WTC11 (cell line): ENCODE measurements around the gene DUT. TPM values are rescaled to one million over a fixed set of nuclear protein-coding genes. Genes with fewer than 3 reads are reported as not detected.

Source experiments
- ATAC-seq: fragments of 200-7000 bp; cut with Tn5 transposase; 2 replicates; pipeline ENCODE4 v1.10.0; 2021; ENCODE audit warnings: mild to moderate bottlenecking, moderate library complexity
- CTCF ChIA-PET: fragments of 300-600 bp; sonication (Branson Sonifier 250); formaldehyde crosslinking; loops from one replicate; lab custom pipeline; 2021; ENCODE audit warnings: antibody characterized with exemption; lab: Charles Lee
- POLR2A ChIA-PET: fragments of 350-600 bp; sonication (Branson Sonifier 250); formaldehyde crosslinking; loops from one replicate; lab custom pipeline; 2021; ENCODE audit warnings: antibody characterized with exemption; lab: Charles Lee
- DNase-seq: peaks from one replicate; pipeline ENCODE4 v3.0.0; 2021; ENCODE audit warnings: low spot score
- H3K27ac Mint-ChIP-seq: 2 replicates; pipeline ENCODE4 v1.8.0; 2021; ENCODE audit warnings: mixed read lengths
- H3K27me3 Mint-ChIP-seq: 2 replicates; pipeline ENCODE4 v1.8.0; 2021; ENCODE audit warnings: low read depth, mild to moderate bottlenecking, moderate library complexity, mixed read lengths
- H3K36me3 Mint-ChIP-seq: 2 replicates; pipeline ENCODE4 v1.8.0; 2021; ENCODE audit warnings: mixed read lengths
- H3K4me1 Mint-ChIP-seq: 2 replicates; pipeline ENCODE4 v1.8.0; 2022; ENCODE audit warnings: mixed read lengths
- H3K4me3 Mint-ChIP-seq: 2 replicates; pipeline ENCODE4 v1.8.0; 2021; ENCODE audit warnings: mild to moderate bottlenecking, moderate library complexity, mixed read lengths
- H3K9me3 Mint-ChIP-seq: 2 replicates; pipeline ENCODE4 v1.8.0; 2021; ENCODE audit warnings: mixed read lengths
- AR ChIP-seq: fragments of 250-450 bp; sonication (Bioruptor Pico); IDR thresholded peaks from 2 replicates; pipeline ENCODE4 v1.9.0; 2021; ENCODE audit warnings: mild to moderate bottlenecking
- ATF2 ChIP-seq: sonication (generic); formaldehyde crosslinking; IDR thresholded peaks from 2 replicates; pipeline ENCODE4 v1.8.1; 2022; ENCODE audit warnings: low read depth, missing genetic modification reagents, borderline replicate concordance
- ATF3 ChIP-seq: sonication (generic); formaldehyde crosslinking; conservative IDR thresholded peaks from 2 replicates; pipeline ENCODE4 v1.8.1; 2022; ENCODE audit warnings: mild to moderate bottlenecking, missing genetic modification reagents
- CREM ChIP-seq: sonication (generic); formaldehyde crosslinking; IDR thresholded peaks from 2 replicates; pipeline ENCODE4 v1.8.1; 2022; ENCODE audit warnings: mild to moderate bottlenecking, missing genetic modification reagents, moderate library complexity
- E2F5 ChIP-seq: sonication (generic); formaldehyde crosslinking; IDR thresholded peaks from 2 replicates; pipeline ENCODE4 v1.8.1; 2022; ENCODE audit warnings: mild to moderate bottlenecking, moderate library complexity, missing genetic modification reagents
- ELF4 ChIP-seq: sonication (generic); formaldehyde crosslinking; IDR thresholded peaks from 2 replicates; pipeline ENCODE4 v1.8.1; 2022; ENCODE audit warnings: low read depth, mild to moderate bottlenecking, moderate library complexity, missing genetic modification reagents
- FOXK1 ChIP-seq: sonication (generic); formaldehyde crosslinking; IDR thresholded peaks from 2 replicates; pipeline ENCODE4 v1.8.0; 2022; ENCODE audit warnings: mild to moderate bottlenecking, moderate library complexity, missing genetic modification reagents
- FOXP1 ChIP-seq: sonication (generic); formaldehyde crosslinking; IDR thresholded peaks from 2 replicates; pipeline ENCODE4 v1.8.0; 2022; ENCODE audit warnings: missing genetic modification reagents, mild to moderate bottlenecking, moderate library complexity, borderline replicate concordance
- GRHL2 ChIP-seq: fragments of 250-450 bp; sonication (Bioruptor Pico); IDR thresholded peaks from 2 replicates; pipeline ENCODE4 v1.8.0; 2022; ENCODE audit warnings: mild to moderate bottlenecking, moderate library complexity; ENCODE audit not compliant: insufficient replicate concordance, severe bottlenecking
- MAX ChIP-seq: sonication (generic); formaldehyde crosslinking; IDR thresholded peaks from 2 replicates; pipeline ENCODE4 v1.8.0; 2022; ENCODE audit warnings: mild to moderate bottlenecking, missing genetic modification reagents
- NFE2L1 ChIP-seq: sonication (generic); formaldehyde crosslinking; IDR thresholded peaks from 2 replicates; pipeline ENCODE4 v1.8.1; 2023; ENCODE audit warnings: missing genetic modification reagents
- NFYB ChIP-seq: sonication (generic); formaldehyde crosslinking; conservative IDR thresholded peaks from 2 replicates; pipeline ENCODE4 v1.8.0; 2022; ENCODE audit warnings: low read depth, missing genetic modification reagents
- NR2C2 ChIP-seq: sonication (generic); formaldehyde crosslinking; IDR thresholded peaks from 2 replicates; pipeline ENCODE4 v1.8.0; 2022; ENCODE audit warnings: mild to moderate bottlenecking, missing genetic modification reagents
- RELA ChIP-seq: sonication (generic); formaldehyde crosslinking; IDR thresholded peaks from 2 replicates; pipeline ENCODE4 v1.8.1; 2022; ENCODE audit warnings: missing genetic modification reagents, mild to moderate bottlenecking, borderline replicate concordance
- STAT6 ChIP-seq: sonication (generic); formaldehyde crosslinking; conservative IDR thresholded peaks from 2 replicates; pipeline ENCODE4 v1.8.1; 2023; ENCODE audit warnings: mild to moderate bottlenecking, low read depth, missing genetic modification reagents, moderate library complexity
- TCF7 ChIP-seq: sonication (generic); formaldehyde crosslinking; IDR thresholded peaks from 2 replicates; pipeline ENCODE4 v1.8.0; 2022; ENCODE audit warnings: mild to moderate bottlenecking, low read depth, missing genetic modification reagents, moderate library complexity
- TEAD4 ChIP-seq: sonication (generic); formaldehyde crosslinking; IDR thresholded peaks from 2 replicates; pipeline ENCODE4 v1.8.0; 2022; ENCODE audit warnings: mild to moderate bottlenecking, missing genetic modification reagents
- TP53 ChIP-seq: sonication (generic); formaldehyde crosslinking; IDR thresholded peaks from 2 replicates; pipeline ENCODE4 v1.8.1; 2023; ENCODE audit warnings: mild to moderate bottlenecking, missing genetic modification reagents
- ZBTB43 ChIP-seq: sonication (generic); formaldehyde crosslinking; IDR thresholded peaks from 2 replicates; pipeline ENCODE4 v1.8.1; 2023; ENCODE audit warnings: mild to moderate bottlenecking, missing genetic modification reagents
- ZNF396 ChIP-seq: fragments of 250-450 bp; sonication (Bioruptor Pico); IDR thresholded peaks from 2 replicates; pipeline ENCODE4 v1.8.0; 2021; ENCODE audit warnings: mild to moderate bottlenecking, moderate library complexity, borderline replicate concordance
- ZNF512 ChIP-seq: sonication (generic); formaldehyde crosslinking; IDR thresholded peaks from 2 replicates; pipeline ENCODE4 v1.8.1; 2022; ENCODE audit warnings: missing genetic modification reagents, borderline replicate concordance
- ZNF671 ChIP-seq: fragments of 250-450 bp; sonication (Bioruptor Pico); IDR thresholded peaks from 2 replicates; pipeline ENCODE4 v1.8.0; 2021; ENCODE audit warnings: mild to moderate bottlenecking
- total RNA-seq: library from RNA; stranded (reverse); gene quantifications from 3 replicates; pipeline ENCODE4 v1.2.3, GENCODE V29; 2021

Gene DUT
- total RNA-seq, 1 experiment from 2014 or later, result 204 TPM

- TF ChIP-seq MAX (CRISPR knock-in tag) (no peak), TP53 (CRISPR knock-in tag) (no peak), ZBTB43 (no peak), E2F5 (CRISPR knock-in tag) (no peak), FOXP1 (CRISPR knock-in tag) (no peak), NFYB (CRISPR knock-in tag) (no peak), TCF7 (CRISPR knock-in tag) (no peak), ATF2 (CRISPR knock-in tag) (no peak), CREM (CRISPR knock-in tag) (no peak), ELF4 (CRISPR knock-in tag) (no peak), ZNF396 (CRISPR knock-in tag) (no peak), STAT6 (CRISPR knock-in tag) (no peak)
- Mint-ChIP-seq H3K4me1 (0 out of 2 replicates have a peak, but pooled peaks cover 3% of the 10 kb centered on the region), H3K27me3 (no peaks in the 10 kb centered on the region), H3K36me3 (no peaks in the 10 kb centered on the region), H3K27ac (no peak overlapping the region), H3K9me3 (0 out of 2 replicates have a peak, but pooled peaks cover 3% of the 10 kb centered on the region), H3K4me3 (no peak overlapping the region)
- ATAC-seq, result no peak
- ChIA-PET POLR2A (no interaction called here), CTCF (interaction anchor here (0.5 kb wide), 1 partner anchor 1932 kb away, joined by 3 read pairs; no protein-coding TSS in a partner anchor)
- DNase-seq, result no peak
Observed at GRCh38 chr15:48391950-48392349, 60.7 kb downstream of the DUT start.

GRCh38 chr15:48392356-48392755 is 61.1 kb downstream of the DUT start:
- H3K36me3 Mint-ChIP-seq, result no peaks in the 10 kb centered on the region
- no peak overlapping the region for H3K4me3 Mint-ChIP-seq
- no peaks in the 10 kb centered on the region for H3K27me3 Mint-ChIP-seq
- 0 out of 2 replicates have a peak, but pooled peaks cover 3% of the 10 kb centered on the region for H3K4me1 Mint-ChIP-seq
- no peak for TF ChIP-seq RELA (CRISPR knock-in tag)
- TF ChIP-seq GRHL2 (CRISPR knock-in tag), result no peak
- TF ChIP-seq ZNF671 (CRISPR knock-in tag), result no peak
- TF ChIP-seq ATF3 (CRISPR knock-in tag), result no peak
- TF ChIP-seq NFE2L1, result no peak
- no peak for TF ChIP-seq FOXK1
- TF ChIP-seq AR (CRISPR knock-in tag), result no peak
- no peak for TF ChIP-seq ZNF512
- no peak for TF ChIP-seq NR2C2 (CRISPR knock-in tag)
- TF ChIP-seq TEAD4 (CRISPR knock-in tag), result no peak
- TF ChIP-seq, all 79 proteins: peak for 0
- H3K27ac Mint-ChIP-seq, result 0 out of 2 replicates have a peak overlapping the region, but pooled peaks have one; percentile 47
- CTCF ChIA-PET, result interaction anchor here (0.6 kb wide), 1 partner anchor 451 kb away, joined by 3 read pairs; no protein-coding TSS in a partner anchor
- H3K9me3 Mint-ChIP-seq, result 0 out of 2 replicates have a peak, but pooled peaks cover 3% of the 10 kb centered on the region
- POLR2A ChIA-PET, result no interaction called here
- no peak for ATAC-seq
- no peak for DNase-seq
